ENCODE measurements around the gene MLF1. TPM values are rescaled to one million over a fixed set of nuclear protein-coding genes. Genes with fewer than 3 reads are reported as not detected.
A peak's percentile ranks its signal among the peaks of the same experiment; 100 is the strongest.

Gene MLF1
- total RNA-seq, 1 experiment from 2014 or later: 43.7 TPM

- peaks cover 5% of the 10 kb centered on the region for H3K79me2 ChIP-seq (ENCODE audit: insufficient read depth, low read length)
- no peak overlapping the region for H3K27ac ChIP-seq (ENCODE audit: low read depth, low read length)
- RAD21 ChIA-PET (ENCODE audit: low non-redundant PET in 1 of 2, low total read pairs in 2 of 2, uncharacterized antibody in 2 of 2, unreplicated experiment in 2 of 2): no interaction called here
- CTCF ChIA-PET: no interaction called here
- H3K4me3 ChIP-seq (replicated peaks in 1 of 2; ENCODE audit: low read depth in 1 of 2, low read length in 2 of 2): no peak overlapping the region
- H3K27me3 ChIP-seq (ENCODE audit: insufficient read depth, low read length): no peaks in the 10 kb centered on the region
- DNase-seq (ENCODE audit: low read depth, low spot score) (no peak), ATAC-seq (no peak)
- H3K36me3 ChIP-seq (ENCODE audit: control insufficient read depth in 1 of 2, insufficient read depth in 2 of 2, low read length in 2 of 2): no peaks in the 10 kb centered on the region
- no peaks in the 10 kb centered on the region for H3K9me3 ChIP-seq (ENCODE audit: control insufficient read depth in 1 of 2, insufficient read depth in 1 of 2, low read depth in 1 of 2, low read length in 2 of 2)
- H3K4me2 ChIP-seq (ENCODE audit: low read length): no peak overlapping the region
- peaks cover 0 to 24% of the 10 kb centered on the region in 2 experiments; a peak in 2 of 4 replicates for H3K4me1 ChIP-seq (ENCODE audit: control insufficient read depth in 1 of 2, insufficient read depth in 2 of 2, low read length in 2 of 2)
- intact Hi-C loops (cut with micrococcal nuclease): no loop called here
- no peak overlapping the region for H2AFZ ChIP-seq (ENCODE audit: low read depth, low read length, poor library complexity, severe bottlenecking)
- H3K9me2 ChIP-seq (ENCODE audit: insufficient read depth): no peaks in the 10 kb centered on the region
- POLR2A ChIA-PET: no interaction called here
- no peaks in the 10 kb centered on the region for H4K20me1 ChIP-seq (ENCODE audit: insufficient read depth)
- TF ChIP-seq SP1 (IDR thresholded peaks at IDR 0.05; ENCODE audit: low read depth) (no peak), ZNF274 (IDR thresholded peaks at IDR 0.05; ENCODE audit: low read depth, low read length) (no peak), POLR2A (IDR thresholded peaks at IDR 0.05; ENCODE audit: borderline replicate concordance, extremely low read depth, insufficient read depth, insufficient read length) (no peak), TCF7L2 (IDR thresholded peaks at IDR 0.05; ENCODE audit: borderline replicate concordance, extremely low read depth, insufficient read depth, insufficient read length) (no peak), CBX3 (IDR thresholded peaks at IDR 0.05; ENCODE audit: low read depth) (no peak), EZH2phosphoT487 (IDR thresholded peaks at IDR 0.05; ENCODE audit: borderline replicate concordance) (no peak), JUND (IDR thresholded peaks at IDR 0.05) (no peak), EGR1 (IDR thresholded peaks at IDR 0.05; ENCODE audit: low read depth) (no peak), POLR2AphosphoS5 (IDR thresholded peaks at IDR 0.05; ENCODE audit: low read depth, low read length) (no peak), FOSL1 (IDR thresholded peaks at IDR 0.05; ENCODE audit: low read depth) (no peak), RAD21 (IDR thresholded peaks at IDR 0.05; ENCODE audit: low read depth) (no peak), ELF1 (IDR thresholded peaks at IDR 0.05; ENCODE audit: borderline replicate concordance, low read depth) (no peak)
- BruUV-seq (replicated peaks): no TSS peak
- H3K9ac ChIP-seq (ENCODE audit: low read length): no peak overlapping the region
Measured at GRCh38 chr3:158574646-158575045, 3.7 kb downstream of the MLF1 start.

- Histone ChIP-seq H3K27ac (ENCODE audit: low read depth, low read length) (no peak overlapping the region), H3K9me3 (ENCODE audit: control insufficient read depth in 1 of 2, insufficient read depth in 1 of 2, low read depth in 1 of 2, low read length in 2 of 2) (no peaks in the 10 kb centered on the region), H3K4me3 (replicated peaks in 1 of 2; ENCODE audit: low read depth in 1 of 2, low read length in 2 of 2) (no peak overlapping the region), H3K9me2 (ENCODE audit: insufficient read depth) (no peaks in the 10 kb centered on the region), H4K20me1 (ENCODE audit: insufficient read depth) (no peaks in the 10 kb centered on the region), H3K9ac (ENCODE audit: low read length) (no peak overlapping the region), H3K36me3 (ENCODE audit: control insufficient read depth in 1 of 2, insufficient read depth in 2 of 2, low read length in 2 of 2) (no peaks in the 10 kb centered on the region), H3K4me1 (ENCODE audit: control insufficient read depth in 1 of 2, insufficient read depth in 2 of 2, low read length in 2 of 2) (peaks cover 0 to 12% of the 10 kb centered on the region in 2 experiments; a peak in 2 of 4 replicates), H3K4me2 (ENCODE audit: low read length) (peak overlapping the region; percentile 24; the same call in 1 of the 2 replicates), H2AFZ (ENCODE audit: low read depth, low read length, poor library complexity, severe bottlenecking) (no peak overlapping the region), H3K79me2 (ENCODE audit: insufficient read depth, low read length) (no peaks in the 10 kb centered on the region), H3K27me3 (ENCODE audit: insufficient read depth, low read length) (no peaks in the 10 kb centered on the region)
- RAD21 ChIA-PET (ENCODE audit: low non-redundant PET in 1 of 2, low total read pairs in 2 of 2, uncharacterized antibody in 2 of 2, unreplicated experiment in 2 of 2): no interaction called here
- TF ChIP-seq ZNF274 (IDR thresholded peaks at IDR 0.05; ENCODE audit: low read depth, low read length) (no peak), ZFX (IDR thresholded peaks at IDR 0.05) (no peak), MAX (IDR thresholded peaks at IDR 0.05) (no peak)
- DNase-seq (ENCODE audit: low read depth, low spot score) (no peak), ATAC-seq (no peak)
- POLR2A ChIA-PET: no interaction called here
- intact Hi-C loops (cut with micrococcal nuclease): no loop called here
- BruUV-seq (replicated peaks): no TSS peak
- CTCF ChIA-PET: no interaction called here
Measured at GRCh38 chr3:158590223-158590622, 19.2 kb downstream of the MLF1 start.

Data from HCT116 (cell line).